Glutamatergic neuron (in vitro differentiated cells): ENCODE data around the gene FGF12. TPM values are rescaled to one million over a fixed set of nuclear protein-coding genes. Genes with fewer than 3 reads are reported as not detected.

Experiments used
- DNase-seq: peaks from one replicate; pipeline ENCODE4 v3.0.0; 2022
- H3K27ac Mint-ChIP-seq: one replicate; pipeline ENCODE4 v1.8.0; 2020; ENCODE audit warnings: mild to moderate bottlenecking, mixed read lengths, inconsistent platforms; ENCODE audit not compliant: unreplicated experiment
- H3K27me3 Mint-ChIP-seq: one replicate; pipeline ENCODE4 v1.8.0; 2020; ENCODE audit warnings: mild to moderate bottlenecking, moderate library complexity, mixed read lengths, inconsistent platforms; ENCODE audit not compliant: unreplicated experiment
- H3K36me3 Mint-ChIP-seq: one replicate; pipeline ENCODE4 v1.8.0; 2020; ENCODE audit warnings: mild to moderate bottlenecking, mixed read lengths, inconsistent platforms; ENCODE audit not compliant: unreplicated experiment
- H3K4me1 Mint-ChIP-seq: one replicate; pipeline ENCODE4 v1.8.0; 2020; ENCODE audit warnings: mild to moderate bottlenecking, low read depth, mixed read lengths, inconsistent platforms; ENCODE audit not compliant: unreplicated experiment
- H3K4me3 Mint-ChIP-seq: one replicate; pipeline ENCODE4 v1.8.0; 2020; ENCODE audit warnings: mild to moderate bottlenecking, mixed read lengths, inconsistent platforms; ENCODE audit not compliant: unreplicated experiment
- H3K9me3 Mint-ChIP-seq: one replicate; pipeline ENCODE4 v1.8.0; 2020; ENCODE audit warnings: mild to moderate bottlenecking, moderate library complexity, mixed read lengths, inconsistent platforms; ENCODE audit not compliant: unreplicated experiment
- CTCF ChIP-seq: fragments of 200-600 bp; sonication (generic); IDR thresholded peaks from one replicate; pipeline ENCODE4 v1.5.0; 2021; ENCODE audit not compliant: partially characterized antibody, unreplicated experiment
- total RNA-seq: library from RNA; stranded (reverse); fragmentation: NEBNext Ultra II Directional; extraction: Animal tissue kit (Norgen Biotek cat#: 25700); gene quantifications from one replicate; pipeline ENCODE4 v1.2.1, GENCODE V29; 2021; ENCODE audit not compliant: unreplicated experiment

Gene FGF12
- total RNA-seq, 1 donor from 2014 or later: 33.1 TPM

GRCh38 chr3:192090586-192090985 is 636.8 kb downstream of the FGF12 start:
- no peak for DNase-seq
- no peak overlapping the region for H3K4me3 Mint-ChIP-seq
- H3K27me3 Mint-ChIP-seq: no peaks in the 10 kb centered on the region
- H3K36me3 Mint-ChIP-seq: no peaks in the 10 kb centered on the region
- TF ChIP-seq CTCF: no peak
- no peaks in the 10 kb centered on the region for H3K9me3 Mint-ChIP-seq
- no peak overlapping the region for H3K27ac Mint-ChIP-seq
- H3K4me1 Mint-ChIP-seq: no peaks in the 10 kb centered on the region

Other genes with a start within 250 kb of the FGF12 start
- gene MB21D2, start 190.3 kb upstream of the FGF12 start, total RNA-seq: 42.5 TPM